Inflammatory macrophage (primary cell): Measurements from ENCODE around the gene TBC1D22A.

Source experiments
- DNase-seq, 2 donors: peaks; one replicate each; pipeline ENCODE4 v3.0.0-alpha.2; 2020 to 2022

The TBC1D22A gene

GRCh38 chr22:46910624-46911023 is 148.2 kb downstream of the TBC1D22A start:
- no peak for DNase-seq

- DNase-seq = no peak
Measured at GRCh38 chr22:46911346-46911745, 148.9 kb downstream of the TBC1D22A start.

GRCh38 chr22:46913351-46913750 is 150.9 kb downstream of the TBC1D22A start:
- no peak for DNase-seq

GRCh38 chr22:46914481-46914880 is 152.0 kb downstream of the TBC1D22A start:
- no peak for DNase-seq

- no peak for DNase-seq
Measured at GRCh38 chr22:46914916-46915894, 152.8 kb downstream of the TBC1D22A start.

GRCh38 chr22:46915950-46916730 is 153.7 kb downstream of the TBC1D22A start:
- DNase-seq = no peak

GRCh38 chr22:46916886-46917770 is 154.7 kb downstream of the TBC1D22A start:
- no peak for DNase-seq

GRCh38 chr22:46917771-46918101 is 155.3 kb downstream of the TBC1D22A start:
- no peak for DNase-seq

- DNase-seq = no peak
Measured at GRCh38 chr22:46918197-46918596, 155.7 kb downstream of the TBC1D22A start.

GRCh38 chr22:46922037-46922436 is 159.6 kb downstream of the TBC1D22A start:
- DNase-seq = no peak

GRCh38 chr22:46923394-46923793 is 160.9 kb downstream of the TBC1D22A start:
- no peak for DNase-seq

GRCh38 chr22:46925818-46926217 is 163.4 kb downstream of the TBC1D22A start:
- no peak for DNase-seq

- no peak for DNase-seq
Measured at GRCh38 chr22:46929046-46929709, 166.7 kb downstream of the TBC1D22A start.

GRCh38 chr22:46929710-46930204 is 167.3 kb downstream of the TBC1D22A start:
- no peak for DNase-seq

- DNase-seq = no peak
Measured at GRCh38 chr22:46931414-46931813, 169.0 kb downstream of the TBC1D22A start.

- DNase-seq = no peak
Measured at GRCh38 chr22:46931881-46932280, 169.4 kb downstream of the TBC1D22A start.

GRCh38 chr22:46933040-46933930 is 170.8 kb downstream of the TBC1D22A start:
- peak; percentile 38 to 53 for DNase-seq

GRCh38 chr22:46934172-46934745 is 171.8 kb downstream of the TBC1D22A start:
- no peak for DNase-seq

GRCh38 chr22:46934746-46935491 is 172.5 kb downstream of the TBC1D22A start:
- DNase-seq = peak; percentile 50 to 70
